NCI-H446 treated with DMSO at 0.1 percent for 48 hours (cell line): ENCODE measurements around the gene ANKRD1.
"Not testable (repeated sequence)": the region's sequence is repeated elsewhere in the genome, so short reads cannot be mapped to it uniquely, and the experiment has no call there.

Source experiments
- DNase-seq: peaks from one replicate; lab custom pipeline; 2025; lab: John Stamatoyannopoulos, UW

Gene ANKRD1

GRCh38 chr10:90920986-90921666, at the start of gene ANKRD1:
TSS of gene ANKRD1 (minus strand) at chr10:90921087. CDS start at chr10:90921027, 60 bp downstream.
- no peak for DNase-seq

GRCh38 chr10:90969947-90970673, 49.2 kb upstream of the ANKRD1 start:
- no peak for DNase-seq

GRCh38 chr10:90969121-90969534, 48.2 kb upstream of the ANKRD1 start:
- DNase-seq = no peak

- DNase-seq = no peak
Observed at GRCh38 chr10:90968328-90969081, 47.6 kb upstream of the ANKRD1 start.

GRCh38 chr10:90967865-90968264, 47.0 kb upstream of the ANKRD1 start:
- DNase-seq = no peak

- DNase-seq = no peak
Observed at GRCh38 chr10:90966146-90966545, 45.3 kb upstream of the ANKRD1 start.

GRCh38 chr10:90965720-90966119, 44.8 kb upstream of the ANKRD1 start:
- no peak for DNase-seq

- no peak for DNase-seq
Observed at GRCh38 chr10:90964781-90965465, 44.0 kb upstream of the ANKRD1 start.

- no peak for DNase-seq
Observed at GRCh38 chr10:90963331-90963730, 42.4 kb upstream of the ANKRD1 start.

- DNase-seq = no peak
Observed at GRCh38 chr10:90960355-90960814, 39.5 kb upstream of the ANKRD1 start.

- DNase-seq = no peak
Observed at GRCh38 chr10:90959826-90960225, 38.9 kb upstream of the ANKRD1 start.

GRCh38 chr10:90958781-90959180, 37.9 kb upstream of the ANKRD1 start:
- DNase-seq = no peak

- DNase-seq = no peak
Observed at GRCh38 chr10:90947030-90947960, 26.4 kb upstream of the ANKRD1 start.

- no peak for DNase-seq
Observed at GRCh38 chr10:90945491-90946070, 24.7 kb upstream of the ANKRD1 start.

- DNase-seq = no peak
Observed at GRCh38 chr10:90944749-90945148, 23.9 kb upstream of the ANKRD1 start.

- DNase-seq = not testable (repeated sequence)
Observed at GRCh38 chr10:90942980-90943379, 22.1 kb upstream of the ANKRD1 start.

GRCh38 chr10:90939648-90940047, 18.8 kb upstream of the ANKRD1 start:
- DNase-seq = no peak

GRCh38 chr10:90939116-90939515, 18.2 kb upstream of the ANKRD1 start:
- DNase-seq = no peak

- DNase-seq = no peak
Observed at GRCh38 chr10:90937645-90938258, 16.9 kb upstream of the ANKRD1 start.

GRCh38 chr10:90936276-90936659, 15.4 kb upstream of the ANKRD1 start:
- DNase-seq = no peak
